Sigmoid colon (tissue), 3 donors: ENCODE data around the gene COL4A2.

ENCODE experiments used
- POLR2A ChIP-seq, 2 donors: fragments of 450-650 bp; IDR thresholded peaks; one replicate each; pipeline ENCODE4 v1.6.1; 2016; ENCODE audit warnings: antibody characterized with exemption in 2 of 2, mild to moderate bottlenecking in 2 of 2, moderate library complexity in 2 of 2
- TF ChIP-seq, protein P1 (sequence below), 4 experiments: fragments of 450-650 bp in 3 of 4; fragments of 200-600 bp in 1 of 4; IDR thresholded peaks; one replicate each; pipeline ENCODE4 v1.5.1; 2016 to 2019; ENCODE audit warnings: antibody characterized with exemption in 4 of 4, mild to moderate bottlenecking in 3 of 4, moderate library complexity in 2 of 4

GRCh38 chr13:110283736-110284517, 23.2 kb upstream of the COL4A2 start:
- TF ChIP-seq, protein P1, sequence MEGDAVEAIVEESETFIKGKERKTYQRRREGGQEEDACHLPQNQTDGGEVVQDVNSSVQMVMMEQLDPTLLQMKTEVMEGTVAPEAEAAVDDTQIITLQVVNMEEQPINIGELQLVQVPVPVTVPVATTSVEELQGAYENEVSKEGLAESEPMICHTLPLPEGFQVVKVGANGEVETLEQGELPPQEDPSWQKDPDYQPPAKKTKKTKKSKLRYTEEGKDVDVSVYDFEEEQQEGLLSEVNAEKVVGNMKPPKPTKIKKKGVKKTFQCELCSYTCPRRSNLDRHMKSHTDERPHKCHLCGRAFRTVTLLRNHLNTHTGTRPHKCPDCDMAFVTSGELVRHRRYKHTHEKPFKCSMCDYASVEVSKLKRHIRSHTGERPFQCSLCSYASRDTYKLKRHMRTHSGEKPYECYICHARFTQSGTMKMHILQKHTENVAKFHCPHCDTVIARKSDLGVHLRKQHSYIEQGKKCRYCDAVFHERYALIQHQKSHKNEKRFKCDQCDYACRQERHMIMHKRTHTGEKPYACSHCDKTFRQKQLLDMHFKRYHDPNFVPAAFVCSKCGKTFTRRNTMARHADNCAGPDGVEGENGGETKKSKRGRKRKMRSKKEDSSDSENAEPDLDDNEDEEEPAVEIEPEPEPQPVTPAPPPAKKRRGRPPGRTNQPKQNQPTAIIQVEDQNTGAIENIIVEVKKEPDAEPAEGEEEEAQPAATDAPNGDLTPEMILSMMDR (IDR thresholded peaks at IDR 0.05), result no peak
- TF ChIP-seq POLR2A (IDR thresholded peaks at IDR 0.05), result no peak
